Measurements from ENCODE around the gene LRRFIP1.
"Not testable (repeated sequence)": the region's sequence is repeated elsewhere in the genome, so short reads cannot be mapped to it uniquely, and the experiment has no call there.

The LRRFIP1 gene

DNA sequence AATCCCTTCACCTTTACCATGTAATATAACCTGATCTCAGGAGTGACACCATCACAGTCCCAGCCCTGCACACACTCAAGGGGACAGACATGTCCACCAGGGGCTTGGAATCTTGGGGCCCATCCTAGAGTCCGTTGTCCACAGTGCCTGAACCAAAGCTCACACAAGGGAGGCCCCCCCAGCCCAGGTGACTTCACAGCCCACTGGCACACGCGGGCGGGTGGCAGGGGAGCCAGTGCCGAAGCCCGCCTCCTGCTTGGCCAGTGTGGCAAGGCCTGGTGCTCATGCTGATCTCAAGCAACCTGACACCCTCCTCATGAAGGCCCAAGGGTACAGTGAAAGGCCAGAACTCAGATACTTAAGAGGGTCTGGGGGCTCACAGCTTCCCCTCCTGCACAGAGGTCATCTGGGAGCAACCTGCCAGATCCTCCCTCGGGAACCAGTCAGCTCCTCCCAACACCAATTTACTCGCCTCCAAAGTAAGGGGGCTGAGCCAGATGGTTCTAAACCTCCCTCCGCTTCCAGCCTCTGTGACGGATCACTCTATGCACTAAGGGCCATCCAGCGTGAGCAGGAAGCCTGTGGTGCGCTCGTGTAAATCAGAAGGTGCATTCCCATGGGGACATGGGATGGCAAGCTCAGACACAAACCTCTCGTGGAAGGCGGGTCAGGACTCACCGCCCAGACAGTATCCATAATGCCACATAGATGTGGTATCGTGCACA, 33.6 kb upstream of the LRRFIP1 start:
- Mint-ChIP-seq H3K27me3 (no peaks in the 10 kb centered on the region), H3K36me3 (no peaks in the 10 kb centered on the region), H3K27ac (no peak overlapping the region), H3K4me3 (no peak overlapping the region), H3K9me3 (no peaks in the 10 kb centered on the region), H3K4me1 (peaks cover 12% of the 10 kb centered on the region)

DNA sequence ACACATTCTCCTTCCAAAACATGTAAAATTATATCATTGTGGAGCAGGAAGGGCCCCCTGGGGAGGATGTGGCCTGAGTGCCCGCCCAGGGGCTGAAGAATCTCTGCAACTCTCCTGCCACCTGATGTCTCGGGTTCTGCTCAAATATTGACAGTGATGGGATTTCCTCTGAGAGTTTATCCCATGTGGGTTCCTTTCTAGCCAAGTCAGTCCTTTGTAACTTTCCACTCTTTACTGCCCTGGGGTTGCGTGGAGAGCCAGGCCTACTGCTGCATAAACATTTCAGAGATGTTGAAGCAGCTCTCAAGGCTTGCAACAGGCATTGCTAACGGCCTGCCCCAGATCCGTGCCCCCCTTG, 32.9 kb upstream of the LRRFIP1 start:
- H3K27me3 Mint-ChIP-seq: no peaks in the 10 kb centered on the region
- no peak overlapping the region for H3K4me3 Mint-ChIP-seq
- no peaks in the 10 kb centered on the region for H3K9me3 Mint-ChIP-seq
- no peaks in the 10 kb centered on the region for H3K36me3 Mint-ChIP-seq
- no peak overlapping the region for H3K27ac Mint-ChIP-seq
- peaks cover 12% of the 10 kb centered on the region for H3K4me1 Mint-ChIP-seq

DNA sequence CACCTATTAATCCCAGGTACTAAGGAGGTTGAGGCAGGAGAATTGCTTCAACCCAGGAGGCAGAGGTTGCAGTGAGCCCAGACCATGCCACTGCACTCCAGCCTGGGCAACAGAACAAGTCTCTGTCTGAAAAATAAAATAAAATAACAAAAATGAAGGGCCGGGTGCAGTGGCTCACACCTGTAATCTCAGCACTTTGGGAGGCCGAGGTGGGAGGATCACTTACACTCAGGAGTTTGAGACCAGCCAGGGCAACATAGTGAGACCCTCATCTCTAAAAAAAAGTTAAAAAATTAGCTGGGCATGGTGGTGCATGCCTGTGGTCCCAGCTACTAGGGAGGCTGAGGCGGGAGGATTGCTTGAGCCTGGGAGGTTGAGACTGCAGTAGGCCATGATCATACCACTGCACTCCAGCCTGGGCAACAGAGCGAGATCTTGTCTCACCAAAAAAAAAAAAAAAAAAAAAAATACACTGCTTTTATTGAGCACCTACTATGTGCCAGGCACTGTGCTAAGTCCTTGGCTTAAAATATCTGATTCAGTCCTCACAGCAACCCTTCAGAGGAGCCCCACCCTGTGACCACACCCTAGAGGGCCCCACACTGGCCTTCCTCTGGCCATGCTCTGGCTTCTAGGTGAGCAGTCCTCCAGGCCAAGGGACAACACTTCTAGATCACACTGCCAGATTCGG, 31.4 kb upstream of the LRRFIP1 start:
- not testable (repeated sequence) for H3K9me3 Mint-ChIP-seq, H3K27ac Mint-ChIP-seq, H3K36me3 Mint-ChIP-seq, H3K27me3 Mint-ChIP-seq, H3K4me1 Mint-ChIP-seq, H3K4me3 Mint-ChIP-seq

GRCh38 chr2:237596520-237597195, 30.7 kb upstream of the LRRFIP1 start:
- H3K27ac Mint-ChIP-seq: no peak overlapping the region
- H3K27me3 Mint-ChIP-seq: no peaks in the 10 kb centered on the region
- H3K4me1 Mint-ChIP-seq: peaks cover 1% of the 10 kb centered on the region
- H3K9me3 Mint-ChIP-seq: no peaks in the 10 kb centered on the region
- no peaks in the 10 kb centered on the region for H3K36me3 Mint-ChIP-seq
- no peak overlapping the region for H3K4me3 Mint-ChIP-seq

GRCh38 chr2:237597196-237598145, 29.9 kb upstream of the LRRFIP1 start:
- no peak overlapping the region for H3K27ac Mint-ChIP-seq
- H3K4me1 Mint-ChIP-seq: peaks cover 2% of the 10 kb centered on the region
- H3K36me3 Mint-ChIP-seq: no peaks in the 10 kb centered on the region
- H3K4me3 Mint-ChIP-seq: no peak overlapping the region
- no peaks in the 10 kb centered on the region for H3K27me3 Mint-ChIP-seq
- no peaks in the 10 kb centered on the region for H3K9me3 Mint-ChIP-seq

DNA sequence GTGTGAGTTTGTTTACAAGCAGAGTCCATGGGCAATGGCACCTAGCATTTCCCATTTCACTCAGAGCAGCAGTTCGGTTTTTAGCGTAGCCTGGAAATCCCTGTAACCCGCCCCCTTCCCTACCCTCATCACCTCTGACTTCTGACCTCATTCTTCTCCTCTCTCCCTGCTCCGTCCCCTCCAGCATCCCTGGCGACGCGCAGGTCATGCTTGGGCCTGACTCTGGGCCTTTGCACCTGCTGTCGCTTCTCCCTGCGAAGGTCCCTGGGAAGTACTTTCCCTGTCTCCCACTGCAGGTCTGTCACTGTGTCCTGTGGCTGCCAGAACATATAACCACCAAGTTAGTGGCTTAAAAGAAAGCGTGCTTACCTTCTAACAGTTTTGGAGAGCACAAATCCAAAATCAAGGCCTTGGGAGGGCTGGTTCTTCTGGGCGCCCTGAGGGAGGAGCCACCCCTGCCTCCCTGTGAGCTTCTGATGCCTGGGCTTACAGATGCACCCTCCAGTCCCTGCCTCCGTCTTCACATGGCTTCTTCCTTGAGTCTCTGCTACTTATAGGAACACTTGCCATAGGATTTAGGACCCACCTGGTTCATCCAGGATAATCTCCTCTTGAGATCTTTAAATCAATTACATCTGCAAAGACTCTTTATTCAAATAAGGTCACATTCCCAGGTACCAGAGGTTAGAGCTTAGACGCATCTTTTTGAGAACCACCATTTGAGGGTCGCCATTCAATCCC, 28.7 kb upstream of the LRRFIP1 start:
- H3K27ac Mint-ChIP-seq: peak overlapping the region; percentile 73
- H3K9me3 Mint-ChIP-seq: no peaks in the 10 kb centered on the region
- no peaks in the 10 kb centered on the region for H3K36me3 Mint-ChIP-seq
- H3K4me1 Mint-ChIP-seq: peaks cover 13% of the 10 kb centered on the region
- H3K27me3 Mint-ChIP-seq: no peaks in the 10 kb centered on the region
- no peak overlapping the region for H3K4me3 Mint-ChIP-seq

- Mint-ChIP-seq H3K27ac (no peak overlapping the region), H3K36me3 (no peaks in the 10 kb centered on the region), H3K9me3 (no peaks in the 10 kb centered on the region), H3K4me3 (no peak overlapping the region), H3K4me1 (peaks cover 23% of the 10 kb centered on the region), H3K27me3 (no peaks in the 10 kb centered on the region)
Observed at GRCh38 chr2:237599465-237600110, 27.8 kb upstream of the LRRFIP1 start.

DNA sequence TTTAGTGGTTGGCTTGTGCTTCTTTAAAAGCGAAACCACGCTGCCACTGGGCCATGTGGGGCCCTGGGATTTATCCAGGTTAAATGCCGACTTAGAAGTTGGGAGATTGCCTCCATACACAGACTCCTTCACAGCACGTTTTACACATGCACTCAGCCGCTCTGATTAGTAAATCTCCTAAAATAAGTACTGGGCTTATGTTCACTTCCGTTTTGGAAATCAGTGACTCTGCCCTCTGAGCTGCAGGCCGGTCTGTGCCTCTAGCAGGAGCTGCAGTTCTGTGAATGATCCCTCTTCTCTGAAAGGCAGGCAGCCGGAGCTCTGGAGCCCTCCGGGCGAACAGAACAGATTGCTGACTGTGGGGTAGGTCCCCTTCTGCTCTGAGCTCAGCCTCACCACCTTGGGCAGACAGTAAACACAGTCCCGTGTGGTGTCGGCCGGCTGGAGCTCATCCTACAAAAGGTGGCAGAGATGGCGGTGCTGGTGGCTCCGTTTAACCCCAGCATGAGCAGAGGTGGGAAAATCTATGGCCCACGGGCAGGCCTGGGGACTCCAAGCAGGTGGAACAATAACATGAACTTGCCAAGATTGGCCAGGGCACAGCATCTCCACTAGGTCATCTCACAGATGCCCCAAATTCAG, 27.1 kb upstream of the LRRFIP1 start:
- Mint-ChIP-seq H3K27me3 (no peaks in the 10 kb centered on the region), H3K9me3 (no peaks in the 10 kb centered on the region), H3K27ac (no peak overlapping the region), H3K4me1 (peaks cover 30% of the 10 kb centered on the region), H3K36me3 (no peaks in the 10 kb centered on the region), H3K4me3 (no peak overlapping the region)

DNA sequence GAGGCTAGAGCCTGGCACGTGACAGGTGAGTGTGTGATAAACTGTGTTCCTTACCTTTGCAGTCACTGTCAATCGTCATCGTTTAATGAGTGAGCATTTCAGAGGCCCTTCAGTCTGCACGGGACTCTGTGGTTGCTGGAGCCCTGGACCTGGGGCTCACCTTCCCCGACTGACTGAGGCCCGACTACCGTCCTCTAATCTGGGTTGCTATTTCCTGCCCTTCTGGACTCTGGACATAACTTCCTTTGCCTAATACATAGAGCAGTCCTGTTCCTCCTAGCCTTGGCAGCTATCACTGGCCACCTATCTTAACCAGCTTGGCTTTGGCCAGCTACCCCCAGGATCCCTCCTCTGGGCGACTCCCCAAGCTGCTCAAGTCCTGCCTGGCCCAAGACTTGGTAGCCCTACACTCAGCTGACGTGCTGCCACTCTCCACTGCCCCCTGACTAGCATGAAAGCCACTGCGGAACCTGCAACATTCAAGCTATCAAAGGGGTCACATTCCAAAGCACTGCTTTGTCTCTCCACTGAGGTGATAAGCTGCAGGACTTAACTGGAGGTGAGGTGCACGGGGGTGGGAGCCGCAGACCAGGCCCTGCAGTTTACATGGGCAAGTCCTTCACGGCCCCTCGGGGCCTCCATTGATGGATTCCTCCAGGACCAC, 25.8 kb upstream of the LRRFIP1 start:
- Mint-ChIP-seq H3K9me3 (no peaks in the 10 kb centered on the region), H3K4me1 (peaks cover 31% of the 10 kb centered on the region), H3K27me3 (no peaks in the 10 kb centered on the region), H3K36me3 (no peaks in the 10 kb centered on the region), H3K27ac (peak overlapping the region; percentile 23), H3K4me3 (no peak overlapping the region)

DNA sequence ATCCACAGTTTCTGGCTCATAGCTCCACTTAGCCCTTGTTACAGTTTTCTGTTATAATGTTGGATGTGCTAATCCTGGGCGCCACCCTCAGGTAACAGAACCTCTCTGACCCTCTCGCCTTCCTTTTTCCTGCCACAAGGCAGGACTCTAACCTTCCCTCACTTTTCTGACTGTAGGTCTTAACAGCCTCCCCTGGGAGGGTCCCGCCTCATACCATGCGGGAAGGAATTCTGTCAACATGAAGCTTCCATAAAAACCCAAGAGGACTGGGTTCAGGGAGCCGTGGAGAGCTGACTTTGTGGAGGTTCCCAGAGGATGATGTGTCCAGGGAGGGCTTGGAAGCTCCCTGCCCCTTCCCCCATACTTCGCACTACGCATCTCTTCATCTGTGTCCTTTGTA, 25.0 kb upstream of the LRRFIP1 start:
- H3K36me3 Mint-ChIP-seq: no peaks in the 10 kb centered on the region
- peak overlapping the region; percentile 85 for H3K27ac Mint-ChIP-seq
- no peak overlapping the region for H3K4me3 Mint-ChIP-seq
- peaks cover 31% of the 10 kb centered on the region for H3K4me1 Mint-ChIP-seq
- H3K9me3 Mint-ChIP-seq: no peaks in the 10 kb centered on the region
- H3K27me3 Mint-ChIP-seq: no peaks in the 10 kb centered on the region

GRCh38 chr2:237603049-237603717, 24.2 kb upstream of the LRRFIP1 start:
- H3K27me3 Mint-ChIP-seq: no peaks in the 10 kb centered on the region
- H3K27ac Mint-ChIP-seq: peak overlapping the region; percentile 88
- peaks cover 31% of the 10 kb centered on the region for H3K4me1 Mint-ChIP-seq
- H3K36me3 Mint-ChIP-seq: no peaks in the 10 kb centered on the region
- H3K9me3 Mint-ChIP-seq: no peaks in the 10 kb centered on the region
- H3K4me3 Mint-ChIP-seq: peak overlapping the region; percentile 72

- Mint-ChIP-seq H3K9me3 (no peaks in the 10 kb centered on the region), H3K27me3 (no peaks in the 10 kb centered on the region), H3K27ac (peak overlapping the region; percentile 88), H3K36me3 (no peaks in the 10 kb centered on the region), H3K4me3 (peak overlapping the region; percentile 72), H3K4me1 (peaks cover 31% of the 10 kb centered on the region)
Observed at GRCh38 chr2:237603718-237604362, 23.5 kb upstream of the LRRFIP1 start.

DNA sequence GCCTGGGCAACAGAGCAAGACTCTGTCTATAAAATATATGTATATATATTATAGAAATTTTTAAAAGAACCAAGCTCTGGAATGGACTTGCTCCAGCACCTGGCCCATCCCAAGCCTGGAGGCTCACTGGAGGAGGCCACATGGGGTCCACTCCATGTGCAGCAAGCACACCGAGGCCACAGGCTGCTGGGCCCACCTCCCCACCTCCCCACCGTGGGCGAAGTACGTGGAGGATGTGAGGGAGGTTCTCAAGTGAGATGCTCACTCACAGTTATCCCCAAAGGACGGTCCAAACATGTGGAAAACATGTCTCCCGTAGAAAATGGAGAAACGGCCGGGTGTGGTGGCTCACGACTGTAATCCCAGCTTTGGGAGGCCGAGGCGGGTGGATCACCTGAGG, 23.0 kb upstream of the LRRFIP1 start:
- Mint-ChIP-seq H3K27ac (peak overlapping the region; percentile 88), H3K9me3 (no peaks in the 10 kb centered on the region), H3K4me3 (no peak overlapping the region)

More for the DNA sequence above, 23.0 kb upstream of the LRRFIP1 start:
- no peaks in the 10 kb centered on the region for H3K36me3 Mint-ChIP-seq
- no peaks in the 10 kb centered on the region for H3K27me3 Mint-ChIP-seq
- peaks cover 31% of the 10 kb centered on the region for H3K4me1 Mint-ChIP-seq

Measured in activated naive CD4-positive, alpha-beta T cell treated with anti-CD3 and anti-CD28 coated beads, Interleukin-2, amount 50 U/mL, for 24 hours (primary cell).